ENCODE results near the gene PDE8B.

DNA sequence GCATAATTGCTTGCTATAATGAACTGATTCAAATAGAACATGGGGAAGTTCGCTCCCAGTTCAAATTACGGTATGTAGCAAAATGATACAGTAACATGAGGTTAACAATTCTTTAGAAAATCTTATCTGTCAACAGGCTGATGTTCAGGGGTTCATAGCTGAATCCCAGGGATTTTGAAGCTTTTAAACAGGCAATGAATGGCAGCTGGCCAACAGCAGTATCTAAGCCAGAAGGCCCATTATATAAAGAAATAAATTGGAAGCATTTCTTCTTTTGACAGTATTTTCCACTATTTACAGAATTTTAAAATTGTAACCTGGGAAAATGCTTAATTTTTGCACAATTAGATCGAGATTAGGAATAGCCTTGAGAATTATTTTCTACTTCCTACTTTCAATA lies 126.8 kb downstream of the PDE8B start:
- no peak for TF ChIP-seq EGR1 (IDR thresholded peaks at IDR 0.05)
- TF ChIP-seq, protein P1, sequence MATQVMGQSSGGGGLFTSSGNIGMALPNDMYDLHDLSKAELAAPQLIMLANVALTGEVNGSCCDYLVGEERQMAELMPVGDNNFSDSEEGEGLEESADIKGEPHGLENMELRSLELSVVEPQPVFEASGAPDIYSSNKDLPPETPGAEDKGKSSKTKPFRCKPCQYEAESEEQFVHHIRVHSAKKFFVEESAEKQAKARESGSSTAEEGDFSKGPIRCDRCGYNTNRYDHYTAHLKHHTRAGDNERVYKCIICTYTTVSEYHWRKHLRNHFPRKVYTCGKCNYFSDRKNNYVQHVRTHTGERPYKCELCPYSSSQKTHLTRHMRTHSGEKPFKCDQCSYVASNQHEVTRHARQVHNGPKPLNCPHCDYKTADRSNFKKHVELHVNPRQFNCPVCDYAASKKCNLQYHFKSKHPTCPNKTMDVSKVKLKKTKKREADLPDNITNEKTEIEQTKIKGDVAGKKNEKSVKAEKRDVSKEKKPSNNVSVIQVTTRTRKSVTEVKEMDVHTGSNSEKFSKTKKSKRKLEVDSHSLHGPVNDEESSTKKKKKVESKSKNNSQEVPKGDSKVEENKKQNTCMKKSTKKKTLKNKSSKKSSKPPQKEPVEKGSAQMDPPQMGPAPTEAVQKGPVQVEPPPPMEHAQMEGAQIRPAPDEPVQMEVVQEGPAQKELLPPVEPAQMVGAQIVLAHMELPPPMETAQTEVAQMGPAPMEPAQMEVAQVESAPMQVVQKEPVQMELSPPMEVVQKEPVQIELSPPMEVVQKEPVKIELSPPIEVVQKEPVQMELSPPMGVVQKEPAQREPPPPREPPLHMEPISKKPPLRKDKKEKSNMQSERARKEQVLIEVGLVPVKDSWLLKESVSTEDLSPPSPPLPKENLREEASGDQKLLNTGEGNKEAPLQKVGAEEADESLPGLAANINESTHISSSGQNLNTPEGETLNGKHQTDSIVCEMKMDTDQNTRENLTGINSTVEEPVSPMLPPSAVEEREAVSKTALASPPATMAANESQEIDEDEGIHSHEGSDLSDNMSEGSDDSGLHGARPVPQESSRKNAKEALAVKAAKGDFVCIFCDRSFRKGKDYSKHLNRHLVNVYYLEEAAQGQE (IDR thresholded peaks at IDR 0.05; ENCODE audit: low read depth): no peak
- TF ChIP-seq ZBTB7A (IDR thresholded peaks at IDR 0.05; ENCODE audit: low read depth): no peak
- TF ChIP-seq NFIC (IDR thresholded peaks at IDR 0.05): no peak
- no peak for TF ChIP-seq YY1 (IDR thresholded peaks at IDR 0.05; ENCODE audit: low read depth)
- TF ChIP-seq CREB1 (IDR thresholded peaks at IDR 0.05; ENCODE audit: low read depth): no peak
- no peak for TF ChIP-seq RAD21 (IDR thresholded peaks at IDR 0.05; ENCODE audit: low read depth)
- no peak for TF ChIP-seq TEAD4 (IDR thresholded peaks at IDR 0.05)

Measured in Ishikawa (cell line).